Measurements from ENCODE around the gene OTUD1.
"Not testable (repeated sequence)": the region's sequence is repeated elsewhere in the genome, so short reads cannot be mapped to it uniquely, and the experiment has no call there.

OTUD1 gene

GRCh38 chr10:23438547-23439451, at the start of gene OTUD1:
TSS of gene OTUD1 (plus strand) at chr10:23439075. CDS start at chr10:23439458, 383 bp downstream.
- DNase-seq = peak; percentile 91 to 95

GRCh38 chr10:23390408-23390807, 48.5 kb upstream of the OTUD1 start:
- not testable (repeated sequence) for DNase-seq

GRCh38 chr10:23390809-23391208, 48.1 kb upstream of the OTUD1 start:
- DNase-seq = no peak

- no peak for DNase-seq
Measured at GRCh38 chr10:23391821-23392220, 47.1 kb upstream of the OTUD1 start.

- no peak for DNase-seq
Measured at GRCh38 chr10:23395017-23395416, 43.9 kb upstream of the OTUD1 start.

- no peak for DNase-seq
Measured at GRCh38 chr10:23396695-23397094, 42.2 kb upstream of the OTUD1 start.

GRCh38 chr10:23399701-23400144, 39.2 kb upstream of the OTUD1 start:
- no peak for DNase-seq

GRCh38 chr10:23402856-23403255, 36.0 kb upstream of the OTUD1 start:
- DNase-seq = no peak

GRCh38 chr10:23403278-23403677, 35.6 kb upstream of the OTUD1 start:
- no peak for DNase-seq

- DNase-seq = no peak
Measured at GRCh38 chr10:23403719-23404118, 35.2 kb upstream of the OTUD1 start.

GRCh38 chr10:23404461-23404980, 34.4 kb upstream of the OTUD1 start:
- DNase-seq = no peak

GRCh38 chr10:23405540-23405939, 33.3 kb upstream of the OTUD1 start:
- no peak for DNase-seq

- no peak for DNase-seq
Measured at GRCh38 chr10:23406409-23406808, 32.5 kb upstream of the OTUD1 start.

GRCh38 chr10:23408330-23408976, 30.4 kb upstream of the OTUD1 start:
- DNase-seq = no peak

GRCh38 chr10:23412223-23412622, 26.7 kb upstream of the OTUD1 start:
- DNase-seq = no peak

- no peak for DNase-seq
Measured at GRCh38 chr10:23413629-23414089, 25.2 kb upstream of the OTUD1 start.

- DNase-seq = no peak
Measured at GRCh38 chr10:23414658-23415057, 24.2 kb upstream of the OTUD1 start.

GRCh38 chr10:23417254-23417653, 21.6 kb upstream of the OTUD1 start:
- DNase-seq = no peak

- DNase-seq = no peak
Measured at GRCh38 chr10:23418051-23418681, 20.7 kb upstream of the OTUD1 start.

- DNase-seq = no peak
Measured at GRCh38 chr10:23419201-23419600, 19.7 kb upstream of the OTUD1 start.

- no peak for DNase-seq
Measured at GRCh38 chr10:23419655-23420329, 19.1 kb upstream of the OTUD1 start.

GRCh38 chr10:23421397-23421796, 17.5 kb upstream of the OTUD1 start:
- no peak for DNase-seq

GRCh38 chr10:23422003-23422411, 16.9 kb upstream of the OTUD1 start:
- DNase-seq = no peak

All from stimulated activated CD4-positive, alpha-beta T cell treated with anti-CD3 and anti-CD28 coated beads, Interleukin-2, amount 100 ng/mL, for 48 hours (primary cell).